ENCODE results near the gene ADAM11.

DNA sequence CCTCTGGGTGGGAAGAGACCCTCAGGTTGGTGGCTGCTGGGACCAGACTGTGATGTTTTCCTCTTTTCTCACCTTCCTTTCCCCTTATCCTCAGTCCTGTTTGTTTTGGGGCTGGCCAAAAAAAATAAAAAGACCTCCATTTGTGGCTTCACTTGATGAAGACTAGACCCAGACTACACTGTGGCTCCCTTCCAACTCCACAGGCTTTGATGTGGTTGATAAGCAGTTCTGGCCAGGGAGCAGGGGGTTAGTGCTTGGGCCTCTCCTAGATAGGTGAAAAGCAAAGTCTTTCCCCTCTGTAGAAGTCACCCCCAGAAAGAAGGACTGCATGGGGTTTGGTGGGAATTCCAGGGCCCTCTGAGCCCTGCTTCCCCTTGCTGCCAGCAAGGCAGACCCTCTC, 11.2 kb upstream of the ADAM11 start:
- TF ChIP-seq CTCF (IDR thresholded peaks at IDR 0.05): no peak
- TF ChIP-seq POLR2A (IDR thresholded peaks at IDR 0.05): no peak

Data from adrenal gland (tissue), 5 donors.